HG03469 (cell line): ENCODE data around the gene MAML2.

ENCODE experiments used
- ATAC-seq: cut with Tn5 transposase; IDR thresholded peaks from one replicate; pipeline ENCODE4 v1.9.1; 2021; ENCODE audit warnings: mild to moderate bottlenecking, moderate library complexity, moderate number of reproducible peaks; ENCODE audit not compliant: unreplicated experiment

MAML2 gene

GRCh38 chr11:96023275-96023674, 319.7 kb downstream of the MAML2 start:
- ATAC-seq, result no peak

DNA sequence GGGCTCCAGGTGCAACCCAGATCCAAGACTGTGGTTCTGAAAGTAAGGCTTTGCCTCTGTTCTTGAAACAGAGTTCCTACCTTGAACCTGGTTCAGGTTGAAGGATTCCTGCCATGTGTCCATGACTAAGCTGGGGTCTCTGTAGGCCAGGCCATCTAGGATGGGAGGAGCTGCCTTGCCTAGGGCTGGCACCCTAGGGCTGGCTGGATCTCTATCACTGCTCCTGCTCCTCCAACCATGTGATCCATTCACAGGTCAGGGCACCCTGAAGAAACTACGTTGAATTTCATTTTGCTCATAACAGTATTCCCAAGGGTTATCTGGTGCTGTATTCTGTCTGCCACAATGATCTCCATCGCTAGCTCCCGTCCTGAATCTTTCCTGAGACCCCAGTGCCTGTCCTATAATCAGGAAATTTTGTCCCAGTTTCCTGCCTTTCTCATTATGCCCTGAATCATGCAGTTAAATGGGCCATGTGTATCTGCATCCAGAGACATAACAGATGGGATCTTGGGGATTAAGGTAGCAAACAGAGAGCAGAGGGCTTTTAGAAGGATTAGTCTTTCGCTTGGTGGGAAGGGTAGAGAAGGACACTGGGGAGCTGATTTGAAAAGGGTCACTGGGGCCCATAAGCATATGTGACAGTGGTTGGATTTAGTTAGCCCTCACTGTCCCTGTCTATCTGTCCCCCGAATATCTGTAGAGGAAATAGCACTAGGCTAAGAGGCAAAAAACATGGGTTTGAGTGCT, 320.9 kb downstream of the MAML2 start:
- no peak for ATAC-seq

DNA sequence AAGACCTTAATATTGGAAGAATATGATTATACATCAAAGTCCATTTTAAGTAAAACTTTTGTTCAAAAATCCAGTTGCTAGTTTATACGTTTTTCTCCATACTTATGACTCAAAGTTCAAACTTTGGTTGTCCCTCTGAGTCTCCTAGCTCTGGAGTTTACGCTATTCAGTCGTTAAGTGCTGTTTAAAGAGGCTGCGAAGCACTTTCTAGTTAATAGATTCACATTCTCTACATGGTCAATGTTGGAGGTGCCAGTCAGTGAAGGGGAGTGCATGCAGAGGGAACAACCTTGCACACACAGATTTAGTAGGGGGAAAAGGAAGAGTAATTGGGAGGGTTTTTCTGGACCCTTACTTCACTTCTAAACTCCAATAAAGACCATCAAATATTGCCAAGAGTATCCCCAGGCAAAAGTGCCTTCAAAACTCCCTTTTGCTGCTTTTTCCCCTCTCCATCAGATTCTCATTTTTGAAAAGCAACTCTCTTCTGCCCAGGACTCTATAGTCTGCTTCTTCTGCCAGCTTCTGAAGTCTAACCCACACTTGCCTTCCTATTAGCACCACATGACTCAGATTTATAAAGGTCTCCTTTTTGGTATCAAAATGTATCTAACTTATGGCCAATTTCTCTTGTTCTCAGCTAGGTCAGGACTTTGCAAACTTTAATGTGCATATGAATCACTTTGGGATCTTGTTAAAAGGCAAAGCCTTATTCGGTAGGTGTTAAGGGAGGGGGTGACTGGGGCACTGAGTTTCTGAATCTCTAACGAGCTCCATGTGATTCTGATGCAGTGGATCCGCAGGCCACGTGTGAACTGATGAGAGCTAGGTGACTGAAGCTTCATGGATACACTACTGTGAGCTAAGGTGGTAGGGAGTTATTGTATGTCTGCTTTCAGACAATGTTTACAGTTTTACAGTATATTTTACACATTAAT, 322.9 kb downstream of the MAML2 start:
- no peak for ATAC-seq

GRCh38 chr11:96019281-96019680, 323.7 kb downstream of the MAML2 start:
- no peak for ATAC-seq

DNA sequence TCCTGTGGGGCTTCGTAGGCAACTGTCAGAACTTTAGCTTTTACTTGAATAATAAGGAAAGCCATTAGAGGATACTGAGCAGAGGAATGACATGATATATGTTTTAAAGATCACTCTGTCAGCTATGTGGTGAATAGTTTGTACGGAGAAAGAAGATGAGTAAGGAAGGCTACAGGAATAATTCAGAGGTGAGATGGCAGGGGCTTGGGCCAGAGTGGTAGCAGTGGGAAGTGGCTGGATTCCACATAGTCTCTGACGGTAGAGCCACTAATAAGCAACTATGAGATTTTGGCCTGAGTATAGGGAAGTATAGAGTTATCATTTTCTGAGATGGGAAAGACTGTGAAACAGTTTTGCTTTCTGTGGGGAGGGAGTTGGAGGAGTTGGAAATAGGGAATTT, 325.1 kb downstream of the MAML2 start:
- ATAC-seq, result no peak

DNA sequence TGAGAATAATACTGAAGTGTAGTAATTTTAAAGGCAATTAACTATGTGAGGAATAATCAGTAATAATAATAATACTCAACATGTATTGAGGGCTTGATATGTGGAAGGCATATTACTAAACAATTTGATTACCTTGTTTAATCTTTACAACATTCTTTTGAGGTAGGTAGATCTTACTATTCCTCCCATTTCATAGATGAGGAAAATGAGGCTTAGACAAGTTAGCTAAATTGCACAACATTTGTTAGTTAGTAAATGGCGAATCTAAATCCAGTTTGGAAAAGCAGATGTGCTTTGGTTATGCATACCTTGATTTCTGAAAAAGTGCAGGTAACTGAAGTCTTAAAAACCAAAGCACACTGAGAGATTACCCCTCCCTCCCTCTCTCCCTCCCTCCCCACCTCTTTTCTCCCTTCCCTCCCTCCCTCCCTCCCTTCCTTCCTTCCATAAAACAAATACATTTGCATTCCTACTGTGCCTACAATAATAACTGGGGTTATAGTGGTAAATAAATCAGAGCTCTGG, 326.0 kb downstream of the MAML2 start:
- ATAC-seq, result no peak

- no peak for ATAC-seq
Measured at GRCh38 chr11:96015906-96016565, 327.0 kb downstream of the MAML2 start.

GRCh38 chr11:96014217-96014616, 328.8 kb downstream of the MAML2 start:
- ATAC-seq, result no peak

DNA sequence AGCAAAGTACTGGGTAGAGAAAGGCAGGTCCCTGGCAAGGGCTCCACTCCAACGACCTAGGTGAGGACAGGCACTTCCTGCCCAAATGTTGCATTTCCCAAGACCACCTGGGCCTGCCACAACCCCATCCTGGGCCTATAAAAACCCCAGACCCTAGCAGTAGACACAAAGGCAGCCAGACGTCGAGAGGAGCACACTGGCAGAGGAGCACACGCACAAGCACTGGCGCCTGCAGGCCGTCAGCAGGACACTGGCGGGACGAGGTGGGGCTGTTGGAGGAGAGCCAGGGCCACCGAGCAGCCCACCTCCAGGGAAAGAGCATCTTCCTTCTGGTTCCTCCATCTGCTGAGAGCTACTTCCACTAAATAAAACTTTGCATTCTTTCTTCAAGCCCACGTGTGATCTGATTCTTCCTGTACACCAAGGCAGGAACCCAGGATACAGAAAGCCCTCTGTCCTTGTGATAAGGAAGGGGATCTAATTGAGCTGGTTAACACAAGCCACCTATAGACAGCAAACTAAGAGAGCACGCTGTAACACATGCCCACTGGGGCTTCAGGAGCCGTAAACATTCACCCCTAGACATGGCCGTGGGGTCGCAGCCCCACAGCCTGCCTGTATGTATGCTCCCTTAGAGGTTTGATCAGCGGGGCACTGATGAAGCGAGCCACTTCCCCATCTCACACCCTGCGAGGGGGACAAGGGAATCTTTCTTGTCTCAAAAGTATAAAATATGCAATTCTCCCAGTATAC, 329.4 kb downstream of the MAML2 start:
- no peak for ATAC-seq

- peak; percentile 95 for ATAC-seq
Measured at GRCh38 chr11:96012086-96012824, 330.7 kb downstream of the MAML2 start.

DNA sequence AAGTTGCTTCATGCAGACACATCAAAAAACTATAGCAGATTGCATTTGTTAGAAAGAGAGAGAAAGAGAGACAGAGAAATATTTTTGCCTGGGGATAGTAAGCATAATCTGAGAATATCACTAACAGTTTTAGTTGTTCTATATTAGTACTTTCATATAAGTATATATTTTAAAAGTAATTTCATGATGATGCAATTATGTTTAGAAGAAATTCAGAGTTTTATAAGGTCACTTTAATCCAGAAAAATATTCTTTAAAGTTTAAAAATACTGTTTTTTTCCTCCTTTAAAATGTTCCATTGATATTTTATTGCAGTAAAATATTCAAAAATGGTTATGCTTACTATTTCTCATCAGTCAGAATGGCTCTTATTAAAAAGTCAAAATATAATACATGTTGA, 332.3 kb downstream of the MAML2 start:
- no peak for ATAC-seq

DNA sequence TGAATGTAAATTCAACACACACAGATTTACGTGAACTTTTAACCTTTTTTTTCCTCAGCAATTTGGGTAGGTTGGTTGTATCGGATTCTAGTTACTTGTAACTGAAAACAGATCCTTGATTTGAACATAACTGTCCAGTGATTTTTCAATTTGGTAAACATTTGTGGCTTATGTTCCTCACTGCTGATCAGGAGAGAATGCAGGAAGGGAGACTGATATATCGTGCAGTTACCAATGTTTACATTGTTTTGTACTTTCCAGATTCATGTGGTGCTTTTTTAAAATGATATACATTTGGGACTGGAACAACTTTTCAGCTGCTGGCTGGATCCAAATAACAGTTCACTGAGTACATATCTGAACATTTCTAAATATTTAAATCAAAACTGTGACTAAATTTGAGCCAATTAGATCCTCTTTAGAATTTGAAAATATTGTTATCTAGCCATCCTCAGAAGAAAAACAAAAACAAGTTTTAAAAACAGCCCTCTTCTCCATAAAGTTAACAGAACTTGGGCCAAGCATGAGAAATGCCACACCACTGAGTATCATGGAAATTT, 334.8 kb downstream of the MAML2 start:
- ATAC-seq, result no peak

- no peak for ATAC-seq
Measured at GRCh38 chr11:96006037-96006436, 337.0 kb downstream of the MAML2 start.

GRCh38 chr11:96004862-96005261, 338.1 kb downstream of the MAML2 start:
- no peak for ATAC-seq

GRCh38 chr11:96002754-96003290, 340.2 kb downstream of the MAML2 start:
- no peak for ATAC-seq

GRCh38 chr11:96002339-96002738, 340.7 kb downstream of the MAML2 start:
- no peak for ATAC-seq

GRCh38 chr11:96001037-96001436, 342.0 kb downstream of the MAML2 start:
- no peak for ATAC-seq

GRCh38 chr11:95999711-96000406, 343.1 kb downstream of the MAML2 start:
- ATAC-seq, result no peak
